ENCODE results near the gene ABLIM3.
A peak's percentile ranks its signal among the peaks of the same experiment; 100 is the strongest.
"Not testable (repeated sequence)": the region's sequence is repeated elsewhere in the genome, so short reads cannot be mapped to it uniquely, and the experiment has no call there.

ABLIM3 gene

GRCh38 chr5:149271716-149272563 is 130.6 kb downstream of the ABLIM3 start, which contains the start of gene AFAP1L1:
Gene AFAP1L1, plus strand, starts transcription at chr5:149271859. Its CDS starts 110 bp downstream, at chr5:149271969.
- no peaks in the 10 kb centered on the region for H3K36me3 ChIP-seq (ENCODE audit: low read depth)
- H3K4me1 ChIP-seq (ENCODE audit: insufficient read depth, poor library complexity, severe bottlenecking): peaks cover 4% of the 10 kb centered on the region
- ATAC-seq (ENCODE audit: low read depth) (peak; percentile 68), DNase-seq (ENCODE audit: low spot score) (no peak)
- H3K27ac ChIP-seq (ENCODE audit: poor library complexity, severe bottlenecking): peak within 1 kb of the TSS; percentile 66
- H3K27me3 ChIP-seq (ENCODE audit: insufficient read depth, poor library complexity, severe bottlenecking): no peaks in the 10 kb centered on the region
- no peak for TF ChIP-seq CTCF (IDR thresholded peaks at IDR 0.05; ENCODE audit: poor library complexity, severe bottlenecking)
- H3K9me3 ChIP-seq (ENCODE audit: severe bottlenecking): no peaks in the 10 kb centered on the region
- H3K4me3 ChIP-seq (ENCODE audit: severe bottlenecking): peak within 1 kb of the TSS; percentile 71

GRCh38 chr5:149272781-149273180 is 131.5 kb downstream of the ABLIM3 start:
- not testable (repeated sequence) for H3K27me3 ChIP-seq (ENCODE audit: insufficient read depth, poor library complexity, severe bottlenecking); ATAC-seq (ENCODE audit: low read depth); H3K36me3 ChIP-seq (ENCODE audit: low read depth); H3K4me1 ChIP-seq (ENCODE audit: insufficient read depth, poor library complexity, severe bottlenecking); DNase-seq (ENCODE audit: low spot score); H3K9me3 ChIP-seq (ENCODE audit: severe bottlenecking)
- Histone ChIP-seq H3K4me3 (ENCODE audit: severe bottlenecking) (peak overlapping the region; percentile 71), H3K27ac (ENCODE audit: poor library complexity, severe bottlenecking) (peak overlapping the region; percentile 66)

- ATAC-seq (ENCODE audit: low read depth) (no peak), DNase-seq (ENCODE audit: low spot score) (no peak)
- H3K27me3 ChIP-seq (ENCODE audit: insufficient read depth, poor library complexity, severe bottlenecking): no peaks in the 10 kb centered on the region
- no peak overlapping the region for H3K27ac ChIP-seq (ENCODE audit: poor library complexity, severe bottlenecking)
- H3K9me3 ChIP-seq (ENCODE audit: severe bottlenecking): no peaks in the 10 kb centered on the region
- TF ChIP-seq CTCF (IDR thresholded peaks at IDR 0.05; ENCODE audit: poor library complexity, severe bottlenecking): no peak
- peaks cover 4% of the 10 kb centered on the region for H3K4me1 ChIP-seq (ENCODE audit: insufficient read depth, poor library complexity, severe bottlenecking)
- no peak overlapping the region for H3K4me3 ChIP-seq (ENCODE audit: severe bottlenecking)
- H3K36me3 ChIP-seq (ENCODE audit: low read depth): no peaks in the 10 kb centered on the region
Measured at GRCh38 chr5:149273237-149273636, 131.9 kb downstream of the ABLIM3 start.

GRCh38 chr5:149273950-149274349 is 132.7 kb downstream of the ABLIM3 start:
- Histone ChIP-seq H3K4me3 (ENCODE audit: severe bottlenecking) (no peak overlapping the region), H3K36me3 (ENCODE audit: low read depth) (no peaks in the 10 kb centered on the region), H3K9me3 (ENCODE audit: severe bottlenecking) (no peaks in the 10 kb centered on the region), H3K27ac (ENCODE audit: poor library complexity, severe bottlenecking) (no peak overlapping the region), H3K27me3 (ENCODE audit: insufficient read depth, poor library complexity, severe bottlenecking) (no peaks in the 10 kb centered on the region), H3K4me1 (ENCODE audit: insufficient read depth, poor library complexity, severe bottlenecking) (peaks cover 4% of the 10 kb centered on the region)
- TF ChIP-seq CTCF (IDR thresholded peaks at IDR 0.05; ENCODE audit: poor library complexity, severe bottlenecking): no peak
- ATAC-seq (ENCODE audit: low read depth) (no peak), DNase-seq (ENCODE audit: low spot score) (no peak)

- Histone ChIP-seq H3K36me3 (ENCODE audit: low read depth) (no peaks in the 10 kb centered on the region), H3K27ac (ENCODE audit: poor library complexity, severe bottlenecking) (no peak overlapping the region), H3K4me1 (ENCODE audit: insufficient read depth, poor library complexity, severe bottlenecking) (peaks cover 4% of the 10 kb centered on the region), H3K4me3 (ENCODE audit: severe bottlenecking) (no peak overlapping the region), H3K27me3 (ENCODE audit: insufficient read depth, poor library complexity, severe bottlenecking) (no peaks in the 10 kb centered on the region), H3K9me3 (ENCODE audit: severe bottlenecking) (no peaks in the 10 kb centered on the region)
- no peak for DNase-seq (ENCODE audit: low spot score)
- TF ChIP-seq CTCF (IDR thresholded peaks at IDR 0.05; ENCODE audit: poor library complexity, severe bottlenecking): no peak
- ATAC-seq (ENCODE audit: low read depth): no peak
Measured at GRCh38 chr5:149274939-149275338, 133.6 kb downstream of the ABLIM3 start.
